ENCODE data around the gene KLHL1. TPM values are rescaled to one million over a fixed set of nuclear protein-coding genes. Genes with fewer than 3 reads are reported as not detected.

KLHL1 gene
- total RNA-seq, 4 donors from 2014 or later = not detected

DNA sequence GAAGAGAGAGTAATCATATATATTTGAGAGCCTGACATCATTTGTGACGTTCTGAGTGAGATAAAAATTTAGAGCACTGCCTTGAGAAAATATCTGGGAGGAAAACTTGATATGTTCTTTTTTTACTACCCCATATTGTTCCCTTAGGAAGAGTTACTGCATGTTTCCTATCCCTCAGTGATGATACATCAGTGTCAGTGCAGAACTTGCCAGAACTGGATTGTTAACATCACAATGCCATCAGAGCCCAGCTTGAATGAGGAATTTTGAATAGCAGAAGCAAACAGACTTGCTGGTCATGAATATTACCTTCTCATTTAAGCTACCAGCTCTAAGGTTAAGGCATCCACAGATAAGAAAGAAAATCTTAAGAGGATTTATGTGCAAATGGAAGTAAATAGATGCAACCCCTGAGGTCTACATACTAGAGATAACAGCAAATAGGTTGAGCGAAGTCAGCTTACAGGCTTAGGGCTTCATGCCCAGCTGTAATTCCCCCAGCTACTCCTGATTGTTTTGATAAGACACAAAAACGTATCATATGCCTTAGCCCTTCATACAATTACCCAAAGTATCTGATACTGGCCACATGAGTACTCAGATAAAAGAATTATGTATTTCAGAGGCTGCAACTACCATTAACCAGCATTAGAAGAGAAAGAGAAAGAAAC lies 314.3 kb downstream of the KLHL1 start:
- H3K4me3 ChIP-seq = no peak overlapping the region
- no peaks in the 10 kb centered on the region for H3K27me3 ChIP-seq
- whole genome bisulfite sequencing, 2 donors = 30 to 46% methylated on average over 3 of the region's 3 CpGs
- no peak for TF ChIP-seq POLR2A (IDR thresholded peaks at IDR 0.05)
- no peak for TF ChIP-seq EP300 (IDR thresholded peaks at IDR 0.05)
- TF ChIP-seq, protein P1, sequence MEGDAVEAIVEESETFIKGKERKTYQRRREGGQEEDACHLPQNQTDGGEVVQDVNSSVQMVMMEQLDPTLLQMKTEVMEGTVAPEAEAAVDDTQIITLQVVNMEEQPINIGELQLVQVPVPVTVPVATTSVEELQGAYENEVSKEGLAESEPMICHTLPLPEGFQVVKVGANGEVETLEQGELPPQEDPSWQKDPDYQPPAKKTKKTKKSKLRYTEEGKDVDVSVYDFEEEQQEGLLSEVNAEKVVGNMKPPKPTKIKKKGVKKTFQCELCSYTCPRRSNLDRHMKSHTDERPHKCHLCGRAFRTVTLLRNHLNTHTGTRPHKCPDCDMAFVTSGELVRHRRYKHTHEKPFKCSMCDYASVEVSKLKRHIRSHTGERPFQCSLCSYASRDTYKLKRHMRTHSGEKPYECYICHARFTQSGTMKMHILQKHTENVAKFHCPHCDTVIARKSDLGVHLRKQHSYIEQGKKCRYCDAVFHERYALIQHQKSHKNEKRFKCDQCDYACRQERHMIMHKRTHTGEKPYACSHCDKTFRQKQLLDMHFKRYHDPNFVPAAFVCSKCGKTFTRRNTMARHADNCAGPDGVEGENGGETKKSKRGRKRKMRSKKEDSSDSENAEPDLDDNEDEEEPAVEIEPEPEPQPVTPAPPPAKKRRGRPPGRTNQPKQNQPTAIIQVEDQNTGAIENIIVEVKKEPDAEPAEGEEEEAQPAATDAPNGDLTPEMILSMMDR (IDR thresholded peaks at IDR 0.05) = no peak
- H3K9me3 ChIP-seq = no peaks in the 10 kb centered on the region
- no peaks in the 10 kb centered on the region for H3K4me1 ChIP-seq
- no peaks in the 10 kb centered on the region for H3K36me3 ChIP-seq
- DNase-seq (ENCODE audit: low spot score in 2 of 2) = no peak
- no peak overlapping the region for H3K27ac ChIP-seq

DNA sequence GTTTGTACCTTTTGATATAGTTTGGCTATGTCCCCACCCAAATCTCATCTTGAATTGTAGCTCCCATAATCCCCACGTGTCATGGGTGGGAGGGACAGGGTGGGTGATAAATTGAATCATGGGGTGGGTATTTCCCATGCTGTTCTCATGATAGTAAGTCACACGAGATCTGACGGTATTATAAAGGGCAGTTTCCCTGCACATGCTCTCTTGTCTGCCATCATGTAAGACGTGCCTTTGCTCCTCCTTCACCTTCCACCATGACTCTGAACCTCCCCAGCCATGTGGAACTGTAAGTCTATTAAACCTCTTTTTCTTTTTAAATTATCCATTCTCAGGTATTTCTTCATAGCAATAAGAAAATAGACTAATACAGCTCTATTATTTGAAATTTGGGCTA lies 331.3 kb downstream of the KLHL1 start:
- 78 to 81% methylated on average over 4 of the region's 4 CpGs for WGBS, 2 donors
- H3K27ac ChIP-seq = no peak overlapping the region
- TF ChIP-seq POLR2A (IDR thresholded peaks at IDR 0.05) (no peak), EP300 (IDR thresholded peaks at IDR 0.05) (no peak)
- TF ChIP-seq, protein P1 (IDR thresholded peaks at IDR 0.05) = no peak
- H3K4me1 ChIP-seq = no peaks in the 10 kb centered on the region
- no peaks in the 10 kb centered on the region for H3K9me3 ChIP-seq
- DNase-seq (ENCODE audit: low spot score in 2 of 2) = no peak
- H3K36me3 ChIP-seq = no peaks in the 10 kb centered on the region
- no peaks in the 10 kb centered on the region for H3K27me3 ChIP-seq
- no peak overlapping the region for H3K4me3 ChIP-seq

DNA sequence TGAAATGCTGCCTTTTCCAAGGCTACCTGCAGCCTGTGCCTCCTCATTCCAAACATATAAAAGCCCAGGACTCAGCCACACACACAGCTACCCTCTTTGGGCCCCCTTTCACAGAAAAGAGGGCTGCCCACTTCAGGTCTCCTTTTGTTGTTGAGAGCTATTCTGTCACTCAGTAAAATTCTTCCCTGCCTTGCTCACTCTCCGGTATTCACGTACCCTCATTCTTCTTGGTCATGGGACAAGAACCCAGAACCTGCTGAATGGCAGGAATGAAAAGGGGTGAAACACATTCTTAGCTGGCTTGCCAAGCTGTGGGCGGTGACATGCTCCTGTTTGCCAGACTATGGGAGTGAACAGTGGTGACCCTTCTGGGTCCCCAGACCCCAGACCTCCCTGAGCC lies 338.6 kb downstream of the KLHL1 start:
- no peaks in the 10 kb centered on the region for H3K4me1 ChIP-seq
- H3K4me3 ChIP-seq = no peak overlapping the region
- H3K36me3 ChIP-seq = no peaks in the 10 kb centered on the region
- H3K9me3 ChIP-seq = peaks cover 0 to 11% (median 0%) of the 10 kb centered on the region in 4 donors
- no peak overlapping the region for H3K27ac ChIP-seq
- 92 to 96% methylated on average over 3 of the region's 3 CpGs for WGBS, 2 donors
- no peaks in the 10 kb centered on the region for H3K27me3 ChIP-seq
- TF ChIP-seq, protein P1 (IDR thresholded peaks at IDR 0.05) = no peak
- TF ChIP-seq POLR2A (IDR thresholded peaks at IDR 0.05) (no peak), EP300 (IDR thresholded peaks at IDR 0.05) (no peak)
- DNase-seq (ENCODE audit: low spot score in 2 of 2) = no peak

DNA sequence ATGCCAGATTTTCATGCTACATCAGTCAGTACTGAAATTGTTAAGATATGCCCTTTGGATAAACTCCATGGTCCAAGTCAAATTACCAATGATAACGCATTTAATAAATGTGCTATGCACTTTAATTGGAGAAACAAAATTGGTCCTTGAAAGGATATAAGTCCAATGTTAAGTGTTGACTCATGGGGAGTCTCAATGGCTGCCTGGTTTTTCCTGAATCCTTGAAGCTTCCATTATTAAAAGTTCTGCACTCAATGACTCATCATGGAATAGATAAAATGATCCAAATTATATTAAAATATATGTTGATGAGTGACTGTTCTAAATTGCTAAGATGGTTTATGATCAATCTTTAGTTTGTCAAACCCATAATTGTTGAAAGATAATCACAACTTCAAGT lies 346.7 kb downstream of the KLHL1 start:
- TF ChIP-seq EP300 (IDR thresholded peaks at IDR 0.05) (no peak), POLR2A (IDR thresholded peaks at IDR 0.05) (no peak)
- TF ChIP-seq, protein P1 (IDR thresholded peaks at IDR 0.05) = no peak

DNA sequence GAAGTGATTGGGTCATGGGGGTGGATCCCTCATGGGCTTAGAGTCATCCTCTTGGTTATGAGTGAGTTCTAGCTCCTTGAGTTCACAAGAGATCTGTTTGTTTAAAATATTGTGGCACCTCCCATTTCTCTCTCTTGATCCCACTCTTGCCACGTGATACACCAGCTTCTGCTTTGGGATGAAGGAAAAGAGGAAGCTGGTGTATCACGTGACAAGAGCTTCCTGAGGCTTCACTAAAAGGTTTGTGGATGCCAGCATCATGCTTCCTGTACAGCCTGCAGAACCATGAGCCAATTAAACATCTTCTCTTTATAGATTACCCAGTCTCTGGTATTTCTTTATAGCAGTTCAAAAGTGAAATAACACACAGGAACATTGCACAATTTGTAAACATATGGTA lies 353.2 kb downstream of the KLHL1 start:
- no peak for DNase-seq (ENCODE audit: low spot score in 2 of 2)
- no peaks in the 10 kb centered on the region for H3K9me3 ChIP-seq
- no peak overlapping the region for H3K4me3 ChIP-seq
- no peaks in the 10 kb centered on the region for H3K27me3 ChIP-seq
- H3K4me1 ChIP-seq = no peaks in the 10 kb centered on the region
- TF ChIP-seq POLR2A (IDR thresholded peaks at IDR 0.05) (no peak), EP300 (IDR thresholded peaks at IDR 0.05) (no peak)
- TF ChIP-seq, protein P1 (IDR thresholded peaks at IDR 0.05) = no peak
- no peak overlapping the region for H3K27ac ChIP-seq
- no peaks in the 10 kb centered on the region for H3K36me3 ChIP-seq
- WGBS, 2 donors = 55 to 69% methylated on average over 2 of the region's 2 CpGs

More for the DNA sequence above, 346.7 kb downstream of the KLHL1 start:
- no peaks in the 10 kb centered on the region for H3K27me3 ChIP-seq
- no peak for DNase-seq (ENCODE audit: low spot score in 2 of 2)
- H3K9me3 ChIP-seq = no peaks in the 10 kb centered on the region
- WGBS, 2 donors = 96 to 100% methylated on average over 1 of the region's 1 CpG
- no peaks in the 10 kb centered on the region for H3K36me3 ChIP-seq
- H3K4me3 ChIP-seq = no peak overlapping the region
- no peak overlapping the region for H3K27ac ChIP-seq
- no peaks in the 10 kb centered on the region for H3K4me1 ChIP-seq
